Umbilical cord (tissue), 2 donors: ENCODE measurements around the gene CRB2. TPM values are rescaled to one million over a fixed set of nuclear protein-coding genes. Genes with fewer than 3 reads are reported as not detected.

Source experiments
- DNase-seq: peaks from one replicate; pipeline ENCODE4 v3.0.0-alpha.2; 2015; ENCODE audit warnings: low spot score
- total RNA-seq: library from RNA; depleted of rRNA; stranded (reverse); fragments of >200 nt; gene quantifications from one replicate; pipeline ENCODE4 v1.2.3, GENCODE V29; 2014; ENCODE audit warnings: low replicate concordance; ENCODE audit not compliant: insufficient read depth

Gene CRB2
- total RNA-seq, 1 donor from 2014 or later, result 0.72 TPM

DNA sequence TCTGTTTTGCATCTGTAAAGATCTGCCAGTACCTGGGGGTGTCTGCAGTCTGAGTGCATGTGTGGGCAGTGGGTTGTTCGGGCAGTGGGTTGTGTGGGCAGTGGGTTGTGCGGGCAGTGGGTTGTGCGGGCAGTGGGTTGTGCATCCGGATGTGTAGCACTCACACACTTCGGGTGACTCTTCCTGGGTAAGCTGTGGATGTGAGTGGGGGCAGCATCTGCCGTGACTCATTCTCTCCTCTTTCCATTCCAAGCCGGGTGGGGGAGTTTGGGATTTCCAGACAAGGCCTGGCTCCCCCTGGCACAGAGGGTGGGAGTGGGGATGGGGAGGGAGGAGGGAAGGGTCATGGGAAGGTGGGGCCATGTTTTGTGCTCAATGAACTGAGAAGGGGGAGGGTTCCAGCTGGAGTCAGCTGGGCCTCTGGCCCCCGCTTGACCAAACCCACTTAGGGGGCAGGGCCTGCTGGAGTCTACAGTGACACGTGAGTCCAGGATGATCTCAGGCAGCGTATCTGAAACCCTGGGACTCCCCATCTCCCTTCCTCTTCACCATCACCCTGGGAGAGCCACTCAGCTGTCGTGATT lies 8.3 kb downstream of the CRB2 start:
- DNase-seq, result peak; percentile 96

DNA sequence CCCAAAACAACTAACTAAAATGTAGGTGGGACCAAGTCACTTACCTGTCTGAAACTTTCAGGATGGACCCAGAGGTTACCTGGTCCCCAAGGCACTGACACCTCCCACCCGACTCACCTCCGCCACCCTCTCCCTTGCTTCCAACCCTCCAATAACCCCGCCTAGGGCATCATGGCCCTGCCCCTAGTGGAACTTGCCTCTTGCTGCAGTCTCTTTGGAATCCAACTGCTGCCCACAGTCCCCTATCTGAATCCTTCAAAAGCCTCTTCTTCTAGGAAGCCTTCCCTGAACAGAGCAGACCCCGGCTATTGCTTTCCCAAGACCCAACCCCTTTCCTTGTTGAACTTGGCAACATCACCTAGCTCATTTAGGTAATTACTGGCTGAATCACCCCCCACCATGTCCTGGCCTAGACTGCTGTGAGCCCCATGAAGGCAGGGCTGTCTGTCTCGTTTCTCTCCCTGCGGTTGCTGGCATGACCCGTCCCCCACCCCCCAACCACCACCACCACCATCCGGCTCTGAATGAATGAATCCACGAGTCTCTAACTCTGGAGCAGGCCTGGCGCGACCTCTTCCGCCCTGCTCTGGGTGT lies 9.4 kb downstream of the CRB2 start:
- DNase-seq, result no peak

DNA sequence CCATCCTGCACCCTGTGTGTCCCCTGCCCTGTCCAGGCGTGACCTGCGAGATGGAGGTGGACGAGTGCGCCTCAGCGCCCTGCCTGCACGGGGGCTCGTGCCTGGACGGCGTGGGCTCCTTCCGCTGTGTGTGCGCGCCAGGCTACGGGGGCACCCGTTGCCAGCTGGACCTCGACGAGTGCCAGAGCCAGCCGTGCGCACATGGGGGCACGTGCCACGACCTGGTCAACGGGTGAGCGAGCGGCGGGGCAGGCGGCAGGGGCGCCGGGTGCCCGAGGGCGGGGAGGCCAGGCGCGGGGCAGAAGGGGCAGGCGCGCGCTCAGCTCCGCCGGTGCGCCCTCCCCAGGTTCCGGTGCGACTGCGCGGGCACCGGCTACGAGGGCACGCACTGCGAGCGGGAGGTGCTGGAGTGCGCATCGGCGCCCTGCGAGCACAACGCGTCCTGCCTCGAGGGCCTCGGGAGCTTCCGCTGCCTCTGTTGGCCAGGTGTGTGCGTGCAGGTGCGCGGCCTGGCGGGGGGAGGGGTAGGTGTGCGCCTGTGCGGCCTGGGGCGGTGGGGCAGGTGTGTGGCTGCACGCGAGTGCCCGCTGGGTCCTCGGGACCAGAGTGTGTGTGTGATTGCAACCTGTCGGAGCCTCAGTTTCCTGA lies 10.0 kb downstream of the CRB2 start:
- no peak for DNase-seq

DNA sequence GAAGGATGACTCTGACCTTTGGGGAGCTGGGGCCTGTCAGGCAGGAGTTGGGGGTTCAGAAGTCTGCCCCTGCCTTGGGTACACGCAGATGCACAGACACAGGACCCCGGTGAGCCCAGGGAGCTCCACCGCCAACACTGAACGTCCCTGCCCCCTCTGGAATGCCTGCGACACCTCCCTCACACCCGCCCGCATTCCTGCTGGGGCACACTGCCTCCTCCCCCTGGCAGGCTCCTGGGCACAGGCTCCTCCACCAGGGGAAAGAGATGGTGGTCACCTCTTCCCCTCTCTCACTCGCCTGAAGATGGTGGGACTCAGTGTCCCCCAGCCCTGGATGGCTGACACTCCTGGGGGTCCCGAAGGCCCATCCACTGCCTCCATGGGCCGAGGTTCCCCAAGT lies 12.0 kb downstream of the CRB2 start:
- no peak for DNase-seq

DNA sequence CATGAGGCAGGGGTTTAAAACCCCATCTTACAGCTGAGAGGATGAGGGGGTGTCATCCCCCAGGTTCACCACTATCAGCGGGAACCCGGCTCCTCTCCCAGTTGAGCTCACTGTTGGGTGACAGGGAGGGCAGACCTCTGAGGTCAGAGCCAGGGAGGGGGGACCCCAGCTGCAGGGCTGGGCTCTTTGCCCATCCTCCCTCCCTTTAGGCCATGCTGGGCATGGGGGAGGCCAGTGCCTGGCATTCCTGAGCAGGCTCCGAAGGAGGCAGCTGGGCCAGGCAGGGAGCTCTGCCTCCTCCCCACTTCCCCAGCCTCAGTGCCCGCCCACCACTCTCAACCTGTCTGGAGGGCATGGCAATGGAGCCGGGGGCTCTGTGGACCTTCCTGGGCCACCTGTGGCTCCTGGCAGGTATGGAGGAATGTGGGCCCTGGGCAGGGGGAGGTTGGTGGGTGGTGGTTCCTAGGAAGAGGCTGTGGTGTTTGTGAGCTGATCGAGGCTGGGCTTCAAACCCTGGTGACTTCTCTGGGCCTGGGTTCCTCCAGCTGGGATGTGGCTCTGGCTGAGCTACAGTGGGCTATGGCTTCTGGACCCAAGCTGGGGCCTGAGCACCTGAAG lies 12.6 kb downstream of the CRB2 start:
- no peak for DNase-seq

DNA sequence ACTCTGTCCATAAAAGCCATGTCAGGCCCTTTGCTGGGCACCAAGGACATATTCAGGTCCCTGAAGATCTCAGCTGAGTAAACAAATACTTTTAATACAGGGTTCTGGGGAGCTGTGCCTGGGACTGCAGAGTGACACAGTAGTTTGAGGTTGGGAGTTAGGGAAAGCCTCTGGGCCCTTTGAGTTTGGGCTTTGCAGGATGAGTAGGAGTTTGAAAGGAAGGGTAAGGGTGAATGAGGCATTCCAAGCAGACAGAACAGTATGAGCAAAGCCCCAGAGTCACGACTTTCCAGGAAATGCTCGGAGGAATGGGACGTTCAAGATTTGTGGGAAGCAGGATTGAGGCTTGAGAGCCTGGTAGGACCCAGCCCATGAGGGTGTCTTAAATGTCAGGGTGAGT lies 13.3 kb downstream of the CRB2 start:
- no peak for DNase-seq

DNA sequence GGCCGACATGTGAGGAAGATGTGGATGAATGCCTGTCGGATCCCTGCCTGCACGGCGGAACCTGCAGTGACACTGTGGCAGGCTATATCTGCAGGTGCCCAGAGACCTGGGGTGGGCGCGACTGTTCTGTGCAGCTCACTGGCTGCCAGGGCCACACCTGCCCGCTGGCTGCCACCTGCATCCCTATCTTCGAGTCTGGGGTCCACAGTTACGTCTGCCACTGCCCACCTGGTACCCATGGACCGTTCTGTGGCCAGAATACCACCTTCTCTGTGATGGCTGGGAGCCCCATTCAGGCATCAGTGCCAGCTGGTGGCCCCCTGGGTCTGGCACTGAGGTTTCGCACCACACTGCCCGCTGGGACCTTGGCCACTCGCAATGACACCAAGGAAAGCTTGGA lies 14.1 kb downstream of the CRB2 start:
- DNase-seq, result no peak

DNA sequence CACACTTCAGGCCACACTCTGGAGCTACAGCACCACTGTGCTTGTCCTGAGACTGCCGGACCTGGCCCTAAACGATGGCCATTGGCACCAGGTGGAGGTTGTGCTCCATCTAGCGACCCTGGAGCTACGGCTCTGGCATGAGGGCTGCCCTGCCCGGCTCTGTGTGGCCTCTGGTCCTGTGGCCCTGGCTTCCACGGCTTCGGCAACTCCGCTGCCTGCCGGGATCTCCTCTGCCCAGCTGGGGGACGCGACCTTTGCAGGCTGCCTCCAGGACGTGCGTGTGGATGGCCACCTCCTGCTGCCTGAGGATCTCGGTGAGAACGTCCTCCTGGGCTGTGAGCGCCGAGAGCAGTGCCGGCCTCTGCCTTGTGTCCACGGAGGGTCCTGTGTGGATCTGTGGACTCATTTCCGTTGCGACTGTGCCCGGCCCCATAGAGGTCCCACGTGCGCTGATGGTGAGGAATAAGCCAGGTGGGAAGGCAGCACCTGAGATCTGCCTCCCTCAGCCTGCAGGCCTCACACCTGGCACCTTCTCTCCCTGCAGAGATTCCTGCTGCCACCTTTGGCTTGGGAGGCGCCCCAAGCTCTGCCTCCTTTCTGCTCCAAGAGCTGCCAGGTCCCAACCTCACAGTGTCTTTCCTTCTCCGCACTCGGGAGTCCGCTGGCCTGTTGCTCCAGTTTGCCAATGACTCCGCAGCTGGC lies 14.7 kb downstream of the CRB2 start:
- DNase-seq, result no peak

DNA sequence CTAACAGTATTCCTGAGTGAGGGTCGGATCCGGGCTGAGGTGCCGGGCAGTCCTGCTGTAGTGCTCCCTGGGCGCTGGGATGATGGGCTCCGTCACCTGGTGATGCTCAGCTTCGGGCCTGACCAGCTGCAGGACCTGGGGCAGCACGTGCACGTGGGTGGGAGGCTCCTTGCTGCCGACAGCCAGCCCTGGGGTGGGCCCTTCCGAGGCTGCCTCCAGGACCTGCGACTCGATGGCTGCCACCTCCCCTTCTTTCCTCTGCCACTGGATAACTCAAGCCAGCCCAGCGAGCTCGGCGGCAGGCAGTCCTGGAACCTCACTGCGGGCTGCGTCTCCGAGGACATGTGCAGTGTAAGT lies 15.2 kb downstream of the CRB2 start:
- no peak for DNase-seq

DNA sequence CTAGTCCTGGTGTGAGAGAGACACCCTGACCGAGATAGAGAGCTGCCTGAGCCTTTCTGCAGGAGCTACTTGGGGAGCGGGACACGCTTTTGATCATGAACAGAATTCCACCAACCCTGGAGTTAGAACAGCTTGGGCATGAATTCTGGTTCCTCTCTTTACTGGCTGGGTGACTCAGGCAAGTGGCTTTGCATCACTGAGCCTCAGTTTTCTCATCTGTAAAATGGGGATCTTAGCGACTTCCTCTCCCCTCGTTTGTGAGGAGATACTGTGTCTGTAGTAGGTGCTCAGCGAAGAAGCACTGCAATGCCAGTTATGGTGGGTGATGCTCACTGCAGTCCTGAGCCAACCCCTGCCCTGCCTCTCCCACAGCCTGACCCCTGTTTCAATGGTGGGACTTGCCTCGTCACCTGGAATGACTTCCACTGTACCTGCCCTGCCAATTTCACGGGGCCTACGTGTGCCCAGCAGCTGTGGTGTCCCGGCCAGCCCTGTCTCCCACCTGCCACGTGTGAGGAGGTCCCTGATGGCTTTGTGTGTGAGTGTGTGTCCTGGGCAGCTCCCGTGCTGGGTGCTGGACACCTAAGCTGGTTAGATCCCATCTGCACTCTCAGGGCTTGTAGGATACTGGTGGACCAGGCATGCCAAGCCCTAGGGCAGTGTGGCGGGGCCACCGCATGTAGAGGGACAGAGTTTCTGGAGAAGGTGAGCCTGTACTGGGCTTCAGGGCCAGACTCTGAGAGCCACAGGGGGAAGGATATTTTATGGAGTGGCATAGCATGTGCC lies 16.0 kb downstream of the CRB2 start:
- DNase-seq, result no peak

DNA sequence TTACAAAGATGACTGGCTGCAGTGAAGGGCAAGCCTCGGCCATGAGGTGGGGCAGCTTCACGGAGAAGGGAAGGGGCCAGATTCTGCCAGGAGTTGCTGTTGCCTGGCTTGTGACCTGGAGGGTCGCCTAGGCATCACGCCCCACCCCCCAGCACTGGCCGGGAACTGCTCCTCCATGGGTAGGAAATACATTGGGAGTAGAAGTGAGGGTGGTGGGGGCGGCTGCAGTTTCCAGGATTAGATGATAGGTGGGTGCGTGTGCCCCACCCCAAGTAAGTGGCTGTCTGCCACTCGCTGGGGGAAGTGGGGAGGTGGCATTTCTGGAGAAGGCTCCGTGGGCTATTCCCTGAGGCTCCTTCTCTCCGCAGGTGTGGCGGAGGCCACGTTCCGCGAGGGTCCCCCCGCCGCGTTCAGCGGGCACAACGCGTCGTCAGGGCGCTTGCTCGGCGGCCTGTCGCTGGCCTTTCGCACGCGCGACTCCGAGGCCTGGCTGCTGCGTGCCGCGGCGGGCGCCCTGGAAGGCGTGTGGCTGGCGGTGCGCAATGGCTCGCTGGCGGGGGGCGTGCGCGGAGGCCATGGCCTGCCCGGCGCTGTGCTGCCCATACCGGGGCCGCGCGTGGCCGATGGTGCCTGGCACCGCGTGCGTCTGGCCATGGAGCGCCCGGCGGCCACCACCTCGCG lies 16.9 kb downstream of the CRB2 start:
- no peak for DNase-seq

DNA sequence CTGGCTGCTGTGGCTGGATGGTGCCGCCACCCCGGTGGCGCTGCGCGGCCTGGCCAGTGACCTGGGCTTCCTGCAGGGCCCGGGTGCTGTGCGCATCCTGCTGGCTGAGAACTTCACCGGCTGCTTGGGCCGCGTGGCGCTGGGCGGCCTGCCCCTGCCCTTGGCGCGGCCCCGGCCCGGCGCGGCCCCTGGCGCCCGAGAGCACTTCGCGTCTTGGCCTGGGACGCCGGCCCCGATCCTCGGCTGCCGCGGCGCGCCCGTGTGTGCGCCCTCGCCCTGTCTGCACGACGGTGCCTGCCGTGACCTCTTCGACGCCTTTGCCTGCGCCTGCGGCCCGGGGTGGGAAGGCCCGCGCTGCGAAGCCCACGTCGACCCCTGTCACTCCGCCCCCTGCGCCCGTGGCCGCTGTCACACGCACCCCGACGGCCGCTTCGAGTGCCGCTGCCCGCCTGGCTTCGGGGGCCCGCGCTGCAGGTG lies 17.5 kb downstream of the CRB2 start:
- DNase-seq, result no peak

DNA sequence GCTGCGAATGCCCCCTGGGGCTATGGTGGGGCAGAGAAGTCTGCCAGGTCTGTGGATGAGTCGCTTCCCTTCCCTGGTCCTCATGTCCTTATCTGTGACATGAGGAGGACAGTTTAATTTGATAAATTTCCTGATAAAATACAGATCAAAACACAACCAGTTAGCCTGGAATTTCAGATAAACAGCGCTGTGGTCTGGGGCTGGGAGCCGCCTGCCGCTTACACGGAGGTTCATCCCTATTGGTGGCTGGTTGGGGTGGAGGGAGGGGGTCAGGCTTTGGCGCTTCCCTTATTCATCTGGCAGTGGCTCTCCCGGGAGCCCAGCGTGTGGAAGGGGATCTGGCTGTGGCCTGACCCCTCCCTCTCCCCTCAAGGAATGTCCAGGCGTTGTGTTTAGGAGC lies 17.9 kb downstream of the CRB2 start:
- DNase-seq, result peak; percentile 86

DNA sequence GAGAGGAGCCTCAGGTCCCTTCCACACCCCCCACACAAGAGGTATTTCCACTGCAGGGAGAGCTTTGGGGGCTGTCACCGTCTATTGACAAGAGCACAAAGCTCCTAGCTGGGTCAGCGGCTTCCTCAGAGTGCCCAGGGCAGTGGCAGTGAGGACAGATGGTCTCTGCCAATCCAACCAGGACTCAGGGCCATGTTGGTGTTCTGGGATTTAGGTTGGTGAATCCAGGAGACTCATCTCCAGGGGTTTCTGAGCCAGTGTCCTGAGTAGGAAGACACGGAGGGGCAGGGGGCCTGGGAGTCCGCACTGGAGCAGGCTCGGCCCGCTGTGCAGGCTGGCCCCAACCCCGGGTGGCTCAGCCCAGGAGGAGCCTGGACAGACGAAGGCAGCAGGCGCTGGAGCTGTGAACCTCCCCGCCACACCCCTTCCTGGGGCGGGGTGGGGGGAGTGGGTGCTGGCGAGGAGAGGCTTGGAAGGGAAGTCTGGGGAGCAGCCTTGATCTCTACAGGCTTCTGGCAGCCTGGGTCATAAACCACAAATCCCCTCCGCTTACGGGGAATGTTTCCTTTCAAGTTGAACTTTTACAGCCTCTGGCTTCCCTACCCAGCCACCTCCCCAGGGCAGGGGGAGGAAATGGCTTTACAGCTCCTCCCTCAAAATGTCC lies 19.6 kb downstream of the CRB2 start:
- peak; percentile 98 for DNase-seq

DNA sequence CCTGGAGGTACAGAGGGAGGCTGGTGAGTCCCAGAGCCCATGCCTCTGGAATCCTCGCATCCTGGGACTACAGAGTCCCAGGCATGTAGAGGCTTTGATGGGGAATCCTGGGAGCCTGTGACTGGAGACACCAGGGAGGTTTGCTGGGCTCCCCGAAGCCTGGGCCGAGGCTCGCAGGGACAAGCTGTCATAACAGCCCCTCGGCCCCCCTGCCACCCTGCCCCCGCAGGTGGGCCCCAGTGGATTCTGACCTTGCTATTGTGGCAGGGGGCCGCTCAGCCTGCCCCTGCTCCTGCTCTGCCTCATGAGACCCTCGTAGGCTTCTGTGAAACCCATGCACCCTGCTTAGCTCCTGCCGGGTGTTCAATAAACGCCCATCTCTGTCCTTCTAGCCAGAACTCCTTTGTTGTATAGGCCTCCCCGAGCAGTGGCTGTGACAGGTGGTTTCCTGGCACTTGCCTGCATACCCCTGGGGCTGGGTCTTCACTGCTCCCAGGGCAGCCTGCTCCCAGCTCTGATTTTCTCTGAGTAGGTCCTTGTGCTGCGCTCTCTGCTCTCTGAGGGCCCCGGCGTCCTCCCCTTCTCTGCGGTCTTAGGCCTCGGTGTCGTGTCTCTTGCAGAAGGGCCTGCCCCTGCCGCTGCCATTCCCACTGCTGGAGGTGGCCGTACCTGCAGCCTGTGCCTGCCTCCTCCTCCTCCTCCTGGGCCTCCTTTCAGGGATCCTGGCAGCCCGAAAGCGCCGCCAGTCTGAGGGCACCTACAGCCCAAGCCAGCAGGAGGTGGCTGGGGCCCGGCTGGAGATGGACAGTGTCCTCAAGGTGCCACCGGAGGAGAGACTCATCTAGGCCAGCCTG lies 20.4 kb downstream of the CRB2 start:
- DNase-seq, result no peak

DNA sequence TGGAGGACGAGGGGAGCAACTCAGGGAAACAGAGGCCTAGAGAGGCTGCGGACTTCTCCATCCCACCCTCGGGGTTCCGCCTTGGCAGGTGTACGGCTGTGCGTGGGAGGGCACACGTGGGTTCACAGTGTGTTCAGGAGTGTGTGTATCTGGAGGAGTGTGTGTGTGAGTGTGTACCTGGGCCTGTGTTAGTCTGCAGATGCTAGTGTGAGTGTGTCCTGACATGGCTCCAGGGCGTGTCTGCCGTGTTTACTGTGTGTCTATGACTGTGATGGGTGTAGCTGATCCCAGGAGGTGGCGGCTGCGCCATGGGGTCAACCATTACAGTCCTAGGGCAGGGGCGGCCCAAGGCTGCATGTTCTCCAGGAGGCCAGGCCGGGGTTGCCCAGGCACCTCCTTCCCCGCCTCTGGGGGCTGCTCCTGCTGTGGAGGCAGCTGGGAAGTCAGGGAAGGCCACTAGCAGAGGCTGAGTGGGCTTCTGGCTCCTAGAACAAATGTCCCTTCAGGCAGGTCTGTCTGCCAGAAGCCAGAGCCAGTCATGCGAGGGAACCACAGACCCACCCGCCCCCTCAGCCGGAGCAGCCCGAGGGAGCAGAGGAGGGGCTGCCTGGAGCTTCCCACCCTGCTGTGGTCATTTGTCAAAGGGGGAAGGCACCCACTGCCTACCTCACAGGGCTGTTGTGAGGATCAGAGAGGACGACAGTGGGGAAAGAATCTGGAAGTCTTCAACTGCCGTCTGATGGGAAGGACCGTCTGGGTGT lies 21.4 kb downstream of the CRB2 start:
- no peak for DNase-seq

DNA sequence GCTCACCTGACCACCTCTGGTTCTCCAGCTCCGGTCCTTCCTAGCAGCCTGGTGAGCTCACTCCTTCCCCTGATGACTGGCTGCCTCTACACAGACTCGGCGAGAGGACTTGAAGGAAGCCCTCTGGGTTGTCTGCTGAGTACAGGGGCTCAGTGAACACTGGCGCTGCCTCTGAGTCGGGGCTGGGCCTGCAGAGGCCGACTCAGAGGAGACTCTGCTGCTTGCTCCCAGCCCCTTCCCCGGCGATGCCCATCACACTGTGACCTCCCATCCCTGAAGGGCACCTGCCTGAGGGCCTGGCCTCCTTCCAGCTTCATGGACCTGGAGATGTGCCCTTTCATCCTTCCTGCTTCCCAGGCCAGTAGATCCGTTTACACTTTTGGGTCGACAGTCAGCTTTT lies 22.0 kb downstream of the CRB2 start:
- no peak for DNase-seq

DNA sequence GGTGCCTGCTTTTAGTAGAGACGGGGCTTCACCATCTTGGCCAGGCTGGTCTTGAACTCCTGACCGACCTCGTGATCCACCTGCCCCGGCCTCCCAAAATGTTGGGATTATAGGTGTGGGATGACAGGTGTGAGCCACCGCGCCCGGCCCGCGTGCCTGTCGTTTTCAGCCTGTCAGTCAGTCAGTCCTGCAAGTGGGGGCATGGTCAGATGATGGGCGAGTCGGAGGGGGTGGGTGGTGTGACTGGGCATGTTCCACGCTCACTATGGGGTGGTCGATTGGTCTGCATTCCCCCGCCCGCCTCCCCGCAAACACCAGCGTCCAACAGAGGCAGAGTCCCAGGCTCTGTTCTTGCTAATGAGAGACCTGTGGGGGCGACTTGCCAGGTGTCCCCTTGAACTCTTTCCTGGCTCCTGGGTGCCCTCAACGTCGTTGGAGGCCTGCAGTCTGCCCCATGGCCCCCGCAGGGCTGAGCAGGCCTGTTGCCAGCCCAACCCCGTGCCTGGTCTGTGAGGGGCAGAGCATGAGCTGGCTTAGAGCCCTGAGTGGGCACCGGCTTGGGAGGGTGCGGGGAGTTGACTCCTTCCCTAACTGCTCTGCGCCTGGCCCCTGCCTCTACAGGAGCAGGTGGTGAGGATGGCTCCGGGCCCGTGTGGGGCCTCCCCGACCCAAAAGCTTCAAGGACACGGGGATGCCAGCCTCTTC lies 23.1 kb downstream of the CRB2 start:
- DNase-seq, result no peak
